ENCODE data around the gene MEI4.
"Not testable (repeated sequence)": the region's sequence is repeated elsewhere in the genome, so short reads cannot be mapped to it uniquely, and the experiment has no call there.

MEI4 gene

GRCh38 chr6:77678048-77678447, 25.2 kb downstream of the MEI4 start:
- no peak for DNase-seq (ENCODE audit: low read depth in 2 of 2)

- no peak for DNase-seq (ENCODE audit: low read depth in 2 of 2)
These were observed 30.7 kb downstream of the MEI4 start for GRCh38 chr6:77683515-77683914.

- no peak for DNase-seq (ENCODE audit: low read depth in 2 of 2)
These were observed 34.1 kb downstream of the MEI4 start for GRCh38 chr6:77686931-77687330.

- no peak for DNase-seq (ENCODE audit: low read depth in 2 of 2)
These were observed 35.8 kb downstream of the MEI4 start for GRCh38 chr6:77688649-77689048.

GRCh38 chr6:77700095-77700494, 47.3 kb downstream of the MEI4 start:
- DNase-seq (ENCODE audit: low read depth in 2 of 2), result not testable (repeated sequence)

GRCh38 chr6:77707603-77708002, 54.8 kb downstream of the MEI4 start:
- DNase-seq (ENCODE audit: low read depth in 2 of 2), result no peak

- no peak for DNase-seq (ENCODE audit: low read depth in 2 of 2)
These were observed 62.7 kb downstream of the MEI4 start for GRCh38 chr6:77715588-77715987.

- no peak for DNase-seq (ENCODE audit: low read depth in 2 of 2)
These were observed 63.5 kb downstream of the MEI4 start for GRCh38 chr6:77716311-77716710.

- not testable (repeated sequence) for DNase-seq (ENCODE audit: low read depth in 2 of 2)
These were observed 83.2 kb downstream of the MEI4 start for GRCh38 chr6:77736010-77736409.

- no peak for DNase-seq (ENCODE audit: low read depth in 2 of 2)
These were observed 87.5 kb downstream of the MEI4 start for GRCh38 chr6:77740380-77740779.

- DNase-seq (ENCODE audit: low read depth in 2 of 2), result not testable (repeated sequence)
These were observed 99.3 kb downstream of the MEI4 start for GRCh38 chr6:77752156-77752555.

- no peak for DNase-seq (ENCODE audit: low read depth in 2 of 2)
These were observed 109.5 kb downstream of the MEI4 start for GRCh38 chr6:77762386-77762785.

- no peak for DNase-seq (ENCODE audit: low read depth in 2 of 2)
These were observed 110.3 kb downstream of the MEI4 start for GRCh38 chr6:77763124-77763523.

GRCh38 chr6:77764364-77764763, 111.5 kb downstream of the MEI4 start:
- no peak for DNase-seq (ENCODE audit: low read depth in 2 of 2)

- no peak for DNase-seq (ENCODE audit: low read depth in 2 of 2)
These were observed 120.5 kb downstream of the MEI4 start for GRCh38 chr6:77773157-77773822.

- DNase-seq (ENCODE audit: low read depth in 2 of 2), result no peak
These were observed 121.6 kb downstream of the MEI4 start for GRCh38 chr6:77774457-77774856.

- DNase-seq (ENCODE audit: low read depth in 2 of 2), result no peak
These were observed 123.6 kb downstream of the MEI4 start for GRCh38 chr6:77776441-77776840.

GRCh38 chr6:77778527-77778926, 125.7 kb downstream of the MEI4 start:
- DNase-seq (ENCODE audit: low read depth in 2 of 2), result no peak

- DNase-seq (ENCODE audit: low read depth in 2 of 2), result no peak
These were observed 134.2 kb downstream of the MEI4 start for GRCh38 chr6:77786935-77787629.

GRCh38 chr6:77796824-77797809, 144.3 kb downstream of the MEI4 start:
- no peak for DNase-seq (ENCODE audit: low read depth in 2 of 2)

- DNase-seq (ENCODE audit: low read depth in 2 of 2), result no peak
These were observed 159.5 kb downstream of the MEI4 start for GRCh38 chr6:77812304-77812703.

GRCh38 chr6:77813090-77813489, 160.3 kb downstream of the MEI4 start:
- no peak for DNase-seq (ENCODE audit: low read depth in 2 of 2)

All from stimulated activated CD8-positive, alpha-beta memory T cell treated with anti-CD3 and anti-CD28 coated beads, Interleukin-2, amount 100 ng/mL, for 1 hour (primary cell).